OCI-LY1 (cell line): Measurements from ENCODE around the gene OR2M5.

Experiments
- H2AFZ ChIP-seq: fragments of 200-600 bp; sonication (generic), shearing (Covaris generic); 2 replicates; pipeline ENCODE4 v1.6.0; 2014; ENCODE audit warnings: antibody characterized with exemption, mild to moderate bottlenecking, low read length
- H3F3A ChIP-seq: fragments of 200-600 bp; sonication (generic), shearing (Covaris generic); 2 replicates; pipeline ENCODE4 v1.6.0; 2014; ENCODE audit warnings: mild to moderate bottlenecking, antibody characterized with exemption, low read length, moderate library complexity; ENCODE audit not compliant: insufficient read depth
- H3K27ac ChIP-seq: fragments of 200-600 bp; sonication (generic); 2 replicates; pipeline ENCODE4 v1.5.1; 2014; ENCODE audit warnings: low read length, mixed run types, mild to moderate bottlenecking, low read depth; ENCODE audit not compliant: poor library complexity, severe bottlenecking
- H3K27me3 ChIP-seq: fragments of 200-600 bp; sonication (generic); 2 replicates; pipeline ENCODE4 v1.6.0; 2014; ENCODE audit warnings: antibody characterized with exemption, mild to moderate bottlenecking, low read length, moderate library complexity; ENCODE audit not compliant: insufficient read depth
- H3K36me3 ChIP-seq: fragments of 200-600 bp; sonication (generic); 2 replicates; pipeline ENCODE4 v1.6.1; 2014; ENCODE audit warnings: mild to moderate bottlenecking, antibody characterized with exemption, low read length, moderate library complexity, mixed read lengths; ENCODE audit not compliant: insufficient read depth
- H3K4me1 ChIP-seq: fragments of 200-600 bp; sonication (generic); 2 replicates; pipeline ENCODE4 v1.5.1; 2014; ENCODE audit warnings: mild to moderate bottlenecking, low read length, moderate library complexity; ENCODE audit not compliant: insufficient read depth, severe bottlenecking
- H3K4me2 ChIP-seq: fragments of 200-600 bp; sonication (generic), shearing (Covaris generic); 2 replicates; pipeline ENCODE4 v1.6.1; 2014; ENCODE audit warnings: low read length
- H3K4me3 ChIP-seq: fragments of 200-600 bp; sonication (generic); 2 replicates; pipeline ENCODE4 v1.5.1; 2014; ENCODE audit warnings: low read length, low read depth, mild to moderate bottlenecking, mixed read lengths; ENCODE audit not compliant: poor library complexity, severe bottlenecking
- H3K79me2 ChIP-seq: fragments of 200-600 bp; shearing (Covaris generic); 2 replicates; pipeline ENCODE4 v1.6.1; 2016; ENCODE audit warnings: mixed run types, low read length, mixed read lengths; ENCODE audit not compliant: insufficient read depth
- H3K9ac ChIP-seq: fragments of 200-600 bp; sonication (generic), shearing (Covaris generic); 2 replicates; pipeline ENCODE4 v1.6.1; 2014; ENCODE audit warnings: mild to moderate bottlenecking, low read length, mixed read lengths
- H3K9me2 ChIP-seq: fragments of 200-600 bp; sonication (generic), shearing (Covaris generic); 2 replicates; pipeline ENCODE4 v1.6.1; 2014; ENCODE audit warnings: low read depth, mild to moderate bottlenecking, low read length, mixed read lengths
- H3K9me3 ChIP-seq: fragments of 200-600 bp; shearing (Covaris generic); 2 replicates; pipeline ENCODE4 v1.6.1; 2014; ENCODE audit warnings: low read length, mixed read lengths
- H4K20me1 ChIP-seq: fragments of 200-600 bp; sonication (generic), shearing (Covaris generic); 2 replicates; pipeline ENCODE4 v1.6.0; 2016; ENCODE audit warnings: mild to moderate bottlenecking, low read length; ENCODE audit not compliant: insufficient read depth
- CTCF ChIP-seq: fragments of 200-600 bp; sonication (generic), shearing (Covaris generic); IDR thresholded peaks from 2 replicates; pipeline ENCODE4 v1.5.1; 2017; ENCODE audit warnings: mild to moderate bottlenecking, antibody characterized with exemption, low read length, moderate library complexity, mixed read lengths
- EZH2 ChIP-seq: fragments of 200-600 bp; sonication (generic), shearing (Covaris generic); IDR thresholded peaks from 2 replicates; pipeline ENCODE4 v1.8.0; 2017; ENCODE audit warnings: borderline replicate concordance, mixed run types, mild to moderate bottlenecking, antibody characterized with exemption, low read length, moderate library complexity, mixed read lengths

OR2M5 gene

GRCh38 chr1:248111157-248111556, 33.8 kb upstream of the OR2M5 start:
- Histone ChIP-seq H3K27me3 (no peaks in the 10 kb centered on the region), H3F3A (no peaks in the 10 kb centered on the region), H2AFZ (no peak overlapping the region), H3K4me3 (no peak overlapping the region), H3K79me2 (no peaks in the 10 kb centered on the region), H3K36me3 (no peaks in the 10 kb centered on the region), H4K20me1 (no peaks in the 10 kb centered on the region), H3K27ac (no peak overlapping the region), H3K4me1 (no peaks in the 10 kb centered on the region), H3K9me2 (no peaks in the 10 kb centered on the region), H3K9me3 (peaks cover 6% of the 10 kb centered on the region; the same call in 1 of the 2 replicates), H3K4me2 (no peak overlapping the region), H3K9ac (no peak overlapping the region)
- no peak for TF ChIP-seq CTCF
- no peak for TF ChIP-seq EZH2

GRCh38 chr1:248114890-248115289, 30.1 kb upstream of the OR2M5 start:
- Histone ChIP-seq H3F3A (no peaks in the 10 kb centered on the region), H3K9me2 (no peaks in the 10 kb centered on the region), H3K4me2 (no peak overlapping the region), H3K9ac (no peak overlapping the region), H3K9me3 (peaks cover 6% of the 10 kb centered on the region; the same call in 1 of the 2 replicates), H2AFZ (no peak overlapping the region), H3K79me2 (no peaks in the 10 kb centered on the region), H3K36me3 (no peaks in the 10 kb centered on the region), H3K4me1 (no peaks in the 10 kb centered on the region), H4K20me1 (no peaks in the 10 kb centered on the region), H3K27me3 (no peaks in the 10 kb centered on the region), H3K27ac (no peak overlapping the region), H3K4me3 (no peak overlapping the region)
- no peak for TF ChIP-seq EZH2

DNA sequence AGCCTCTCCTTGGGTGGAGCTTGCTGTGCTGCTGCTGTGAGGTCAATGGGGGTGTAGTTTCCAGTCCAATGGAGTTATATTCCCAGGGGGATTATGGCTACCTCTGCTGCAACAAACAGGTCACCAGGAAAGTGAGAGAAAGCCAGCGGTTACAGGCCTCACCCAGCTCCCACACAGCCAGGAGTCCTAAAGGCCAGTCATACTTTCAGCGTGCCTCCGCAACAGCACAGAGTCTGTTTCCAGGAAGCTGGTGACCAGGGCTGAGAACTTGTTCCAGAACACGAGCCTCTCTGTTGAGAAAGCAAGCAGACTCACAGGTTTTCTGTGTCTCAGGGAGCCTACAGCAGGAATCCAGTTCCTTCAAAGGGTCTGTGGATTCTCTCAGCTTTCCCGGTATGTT, 17.3 kb upstream of the OR2M5 start:
- Histone ChIP-seq H3K9me3 (no peaks in the 10 kb centered on the region), H3K27ac (no peak overlapping the region), H3K9ac (no peak overlapping the region), H3K4me2 (no peak overlapping the region), H4K20me1 (no peaks in the 10 kb centered on the region), H2AFZ (no peak overlapping the region), H3K36me3 (no peaks in the 10 kb centered on the region), H3K27me3 (no peaks in the 10 kb centered on the region), H3F3A (no peaks in the 10 kb centered on the region), H3K4me1 (no peaks in the 10 kb centered on the region), H3K9me2 (no peaks in the 10 kb centered on the region), H3K4me3 (no peak overlapping the region), H3K79me2 (no peaks in the 10 kb centered on the region)
- no peak for TF ChIP-seq EZH2
- no peak for TF ChIP-seq CTCF

DNA sequence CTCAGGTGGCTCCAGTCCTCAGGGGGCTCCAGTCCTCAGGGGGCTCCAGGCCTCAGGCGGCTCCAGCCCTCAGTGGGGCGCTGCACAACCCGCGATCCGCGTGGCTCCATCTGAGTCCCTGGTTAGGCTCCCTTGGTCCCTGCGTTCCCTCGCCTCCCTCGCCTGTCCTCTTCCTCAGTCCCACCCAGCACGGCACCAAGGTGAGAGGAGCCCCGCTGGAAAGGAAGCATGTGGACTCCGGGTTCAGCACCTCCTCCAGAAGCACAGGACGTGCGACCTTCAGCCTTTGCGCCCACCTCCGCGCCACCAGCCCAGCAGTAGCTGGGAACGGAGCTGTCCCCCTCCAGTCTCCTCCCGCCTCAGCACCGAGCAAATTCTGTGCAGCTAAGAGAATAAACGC, 8.1 kb upstream of the OR2M5 start:
- Histone ChIP-seq H3K36me3 (no peaks in the 10 kb centered on the region), H3K27ac (no peak overlapping the region), H3K9ac (no peak overlapping the region), H3K4me1 (no peaks in the 10 kb centered on the region), H3K4me3 (no peak overlapping the region), H3F3A (no peaks in the 10 kb centered on the region), H3K4me2 (no peak overlapping the region), H2AFZ (no peak overlapping the region), H3K9me3 (no peaks in the 10 kb centered on the region), H3K79me2 (no peaks in the 10 kb centered on the region), H3K27me3 (no peaks in the 10 kb centered on the region), H3K9me2 (no peaks in the 10 kb centered on the region), H4K20me1 (no peaks in the 10 kb centered on the region)
- TF ChIP-seq CTCF = no peak
- TF ChIP-seq EZH2 = no peak
